Mesenteric fat pad (tissue), 1 donor: ENCODE measurements around the gene CLDN24. TPM values are rescaled to one million over a fixed set of nuclear protein-coding genes. Genes with fewer than 3 reads are reported as not detected.

Source experiments
- DNase-seq: peaks from one replicate; pipeline ENCODE4 v3.0.0-alpha.2; 2020; ENCODE audit warnings: low spot score
- long read RNA-seq: library from polyadenylated mRNA; unstranded; transcript quantifications from one replicate; pipeline ENCODE4 v2.0.0, GENCODE V29; 2020
- total RNA-seq: library from RNA; stranded (reverse); fragmentation: NEBNext Ultra II Directional; extraction: Animal tissue kit (Norgen Biotek cat#: 25700); gene quantifications from one replicate; pipeline ENCODE4 v1.2.1, GENCODE V29; 2021
- donor health status: DM: yes; HTN: yes; CAD: no.

CLDN24 gene
- total RNA-seq = not detected
- long read RNA-seq = 0 reads

- DNase-seq = no peak
Measured at GRCh38 chr4:183322326-183322725, at the start of gene CLDN24. CLDN24 (minus strand) TSS chr4:183322426; CDS start chr4:183322426, 0 bp downstream.

- DNase-seq = peak; percentile 74
Measured at GRCh38 chr4:183370786-183371185, 48.6 kb upstream of the CLDN24 start.

DNA sequence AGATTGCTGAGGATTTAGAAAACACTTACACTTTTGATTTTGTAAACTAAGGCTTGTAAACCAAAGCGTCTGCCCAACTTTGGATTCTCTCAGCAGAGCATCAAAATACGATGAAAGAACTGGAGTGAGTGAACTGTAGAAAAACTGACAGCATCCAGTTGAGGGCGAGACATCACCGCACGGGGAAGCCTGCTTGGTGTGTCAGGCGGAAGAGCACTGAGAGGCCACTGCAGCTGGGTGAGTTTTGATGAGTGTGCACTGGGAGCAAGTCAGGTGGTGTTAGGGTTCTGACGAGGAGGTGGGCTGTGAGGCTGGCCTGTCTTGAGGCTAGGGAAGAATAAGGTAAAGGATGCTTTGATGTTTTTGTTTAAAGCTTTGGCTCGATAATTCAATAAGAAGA lies 46.8 kb upstream of the CLDN24 start:
- DNase-seq = peak; percentile 75

GRCh38 chr4:183366206-183366835 lies 44.1 kb upstream of the CLDN24 start:
- peak; percentile 80 for DNase-seq

DNA sequence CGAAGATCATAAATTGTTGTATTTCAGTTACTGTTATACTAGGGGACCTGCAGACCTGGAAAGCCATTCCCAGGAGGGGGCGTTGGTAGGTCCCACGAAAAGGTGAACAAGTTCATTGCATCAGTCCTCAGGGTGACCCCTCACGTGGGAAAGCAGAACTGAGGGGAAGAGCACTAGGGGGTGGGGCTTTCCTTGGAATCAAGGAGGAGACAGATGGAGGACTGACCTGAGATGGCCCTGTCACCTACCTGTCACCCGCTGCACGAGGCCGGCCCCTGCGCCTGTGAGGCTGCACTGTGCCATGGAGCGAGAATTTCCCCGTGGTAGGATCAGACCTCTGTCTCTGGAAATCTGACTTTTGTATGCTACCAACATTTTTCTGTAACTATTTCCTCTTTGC lies 41.8 kb upstream of the CLDN24 start:
- no peak for DNase-seq

GRCh38 chr4:183362916-183363542 lies 40.8 kb upstream of the CLDN24 start:
- peak; percentile 22 for DNase-seq

DNA sequence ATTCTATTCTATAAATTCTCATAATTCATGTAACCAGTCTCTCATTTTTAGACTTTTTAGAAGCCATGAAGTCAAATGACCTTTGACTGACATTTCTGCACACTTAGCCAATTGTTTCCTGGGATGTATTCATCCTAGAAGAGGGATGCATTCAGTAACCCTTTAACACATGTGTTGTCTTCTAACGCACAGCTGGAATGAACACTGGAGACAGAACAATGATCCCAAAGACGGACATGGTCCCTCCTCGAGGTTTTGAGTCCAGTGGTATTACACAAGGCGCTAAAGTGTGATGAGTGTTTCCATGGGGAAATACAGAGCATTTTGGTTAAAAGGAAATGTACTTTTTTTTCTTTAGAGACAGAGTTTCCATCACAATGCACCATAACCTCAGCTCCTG lies 39.8 kb upstream of the CLDN24 start:
- DNase-seq = no peak

- no peak for DNase-seq
Measured at GRCh38 chr4:183360161-183360919, 38.1 kb upstream of the CLDN24 start.

GRCh38 chr4:183358215-183358755 lies 36.1 kb upstream of the CLDN24 start:
- DNase-seq = peak; percentile 55

GRCh38 chr4:183356931-183357675 lies 34.9 kb upstream of the CLDN24 start:
- peak; percentile 14 for DNase-seq

GRCh38 chr4:183356173-183356830 lies 34.1 kb upstream of the CLDN24 start:
- peak; percentile 60 for DNase-seq

- no peak for DNase-seq
Measured at GRCh38 chr4:183355405-183355804, 33.2 kb upstream of the CLDN24 start.

GRCh38 chr4:183354219-183354618 lies 32.0 kb upstream of the CLDN24 start:
- DNase-seq = peak; percentile 14

DNA sequence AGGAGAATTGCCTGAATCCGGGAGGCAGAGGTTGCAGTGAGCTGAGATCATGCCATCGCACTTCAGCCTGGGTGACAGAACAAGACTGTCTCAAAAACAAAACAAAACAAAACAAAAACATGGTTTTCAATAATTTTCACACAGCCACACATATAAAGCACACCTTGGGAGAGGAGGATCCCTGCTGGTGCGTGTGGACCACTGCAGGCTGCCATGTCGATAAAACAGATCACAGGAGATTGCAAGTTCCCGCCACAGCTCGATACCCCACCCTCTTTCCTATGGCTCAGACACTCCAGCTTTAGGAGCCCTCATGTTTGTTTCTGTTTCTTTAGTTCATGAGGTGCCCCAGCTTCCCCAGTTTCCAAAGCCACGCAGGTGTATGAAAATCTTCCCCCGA lies 31.3 kb upstream of the CLDN24 start:
- peak; percentile 45 for DNase-seq

DNA sequence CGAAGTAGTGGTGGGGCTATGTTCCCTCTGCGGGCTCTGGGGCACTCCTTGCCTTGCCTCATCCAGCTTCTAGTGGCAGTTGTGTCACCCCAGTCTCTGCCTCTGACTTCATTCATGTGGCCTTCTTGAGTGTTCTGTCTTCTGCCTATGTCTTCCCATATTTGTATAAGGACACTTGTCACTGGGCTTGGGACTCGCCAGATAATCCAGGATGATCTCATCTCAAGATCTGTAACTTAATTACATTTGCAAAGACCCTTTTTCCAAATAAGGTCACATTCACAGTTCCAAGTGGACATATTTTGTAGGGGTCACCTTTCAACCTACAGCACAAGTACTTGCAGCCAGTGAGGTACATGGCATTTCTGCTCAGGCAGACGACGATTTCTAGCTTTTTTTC lies 30.3 kb upstream of the CLDN24 start:
- peak; percentile 39 for DNase-seq

DNA sequence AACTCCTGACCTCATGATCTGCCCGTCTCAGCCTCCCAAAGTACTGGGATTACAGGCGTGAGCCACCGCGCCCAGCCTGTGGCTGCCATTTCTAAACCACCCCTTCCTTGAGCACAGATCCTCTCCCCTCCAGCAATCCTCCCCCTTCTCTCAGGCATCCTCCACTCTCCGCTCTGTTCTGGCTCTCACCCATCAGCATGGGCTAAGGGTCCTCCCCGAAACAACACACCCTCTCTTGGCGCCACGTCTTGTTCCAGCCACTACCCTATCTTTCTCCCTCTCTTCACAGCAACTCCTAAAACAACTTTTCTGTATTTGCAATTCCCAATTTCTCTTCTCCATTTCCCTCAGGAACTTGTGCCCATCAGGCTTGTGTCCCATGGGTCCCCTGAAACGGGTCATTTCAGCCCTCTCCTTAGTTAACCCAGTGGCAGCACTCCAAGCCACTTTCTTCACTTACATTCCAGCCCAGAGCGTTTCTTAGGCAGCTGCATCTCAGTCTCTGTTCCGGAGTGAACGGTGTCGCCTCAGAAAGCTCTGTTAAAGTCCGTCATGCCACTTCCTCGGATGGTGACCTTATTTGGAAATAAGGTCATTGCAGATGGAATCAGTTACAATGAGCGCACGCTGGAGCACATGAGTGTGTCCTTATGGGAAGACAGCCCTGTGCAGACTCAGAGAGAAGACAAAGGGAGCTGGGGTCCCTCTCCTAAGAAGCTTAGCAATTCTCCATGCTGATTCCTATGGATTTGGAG lies 28.3 kb upstream of the CLDN24 start:
- peak; percentile 53 for DNase-seq

GRCh38 chr4:183349673-183350072 lies 27.4 kb upstream of the CLDN24 start:
- DNase-seq = no peak

GRCh38 chr4:183348706-183349659 lies 26.8 kb upstream of the CLDN24 start:
- DNase-seq = peak; percentile 53

DNA sequence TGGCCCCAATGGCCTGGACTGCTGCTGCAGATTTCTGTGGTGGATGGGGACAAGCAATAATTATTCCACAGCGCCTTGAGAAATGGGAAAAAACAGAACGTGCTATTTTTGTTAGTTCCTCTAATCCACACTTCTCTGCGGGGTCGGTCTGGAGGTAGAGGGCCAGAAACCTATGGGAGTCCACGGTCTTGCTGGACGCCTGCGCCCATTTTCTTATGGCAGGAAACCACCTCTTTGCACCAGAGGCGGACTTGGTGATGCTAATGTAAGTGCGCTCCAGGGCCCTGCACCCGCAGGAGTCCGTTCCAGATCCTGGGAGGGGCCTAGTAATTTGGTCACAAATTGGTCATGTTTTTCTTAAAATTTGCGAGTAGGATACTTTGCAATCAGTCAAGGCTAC lies 25.9 kb upstream of the CLDN24 start:
- DNase-seq = peak; percentile 79
